K562 (cell line): Measurements from ENCODE around the gene RAPGEFL1. TPM values are rescaled to one million over a fixed set of nuclear protein-coding genes. Genes with fewer than 3 reads are reported as not detected.
A peak's percentile ranks its signal among the peaks of the same experiment; 100 is the strongest.

Source experiments
- DNMT1 ChIP-seq: fragments of 450-650 bp; IDR thresholded peaks from 2 replicates; pipeline ENCODE4 v1.6.1; 2016; ENCODE audit warnings: antibody characterized with exemption, mild to moderate bottlenecking
- E2F8 ChIP-seq: fragments of 450-650 bp; IDR thresholded peaks from 2 replicates; pipeline ENCODE4 v1.7.1; 2018; ENCODE audit warnings: mild to moderate bottlenecking, low read depth; ENCODE audit not compliant: partially characterized antibody
- GMEB1 ChIP-seq: fragments of 250-450 bp; sonication (Bioruptor Pico); IDR thresholded peaks from 2 replicates; pipeline ENCODE4 v1.4.0; 2020; ENCODE audit warnings: mild to moderate bottlenecking
- JUND ChIP-seq, 2 experiments: IDR thresholded peaks; 2 replicates in 1 of 2; 3 replicates in 1 of 2; pipeline ENCODE4 v1.6.1; 2011; ENCODE audit warnings: borderline replicate concordance in 2 of 2, low read depth in 2 of 2, low read length in 2 of 2, improper control_type of control experiment in 1 of 2, missing biosample characterization in 1 of 2, missing genetic modification characterization in 1 of 2, missing genetic modification reagents in 1 of 2
- KDM1A ChIP-seq, 2 experiments: fragments of 450-650 bp; IDR thresholded peaks; 2 replicates each; pipeline ENCODE4 v1.6.1; 2016; ENCODE audit warnings: mild to moderate bottlenecking in 2 of 2
- MXI1 ChIP-seq: IDR thresholded peaks from 2 replicates; pipeline ENCODE4 v1.6.1; 2011; ENCODE audit warnings: low read depth, mild to moderate bottlenecking, improper control_type of control experiment, low read length
- NCOA6 ChIP-seq: fragments of 450-650 bp; IDR thresholded peaks from 2 replicates; pipeline ENCODE4 v1.6.1; 2017; ENCODE audit warnings: mild to moderate bottlenecking
- PTBP1 ChIP-seq: fragments of 200-400 bp; formaldehyde crosslinking; IDR thresholded peaks from 2 replicates; pipeline ENCODE4 v1.6.1; 2017; ENCODE audit warnings: low read depth, low read length
- RBFOX2 ChIP-seq: fragments of 200-400 bp; formaldehyde crosslinking; IDR thresholded peaks from 2 replicates; pipeline ENCODE4 v1.6.1; 2017; ENCODE audit warnings: low read depth, mild to moderate bottlenecking, low read length, moderate library complexity
- RFX5 ChIP-seq: IDR thresholded peaks from 2 replicates; pipeline ENCODE4 v1.6.1; 2011; ENCODE audit warnings: low read depth, mild to moderate bottlenecking, improper control_type of control experiment, low read length
- TCF3 ChIP-seq: sonication (generic); formaldehyde crosslinking; IDR thresholded peaks from 2 replicates; pipeline ENCODE4 v1.4.0; 2020; ENCODE audit warnings: mild to moderate bottlenecking, missing genetic modification reagents
- ZEB2 ChIP-seq: fragments of 450-650 bp; IDR thresholded peaks from 2 replicates; pipeline ENCODE4 v1.6.1; 2016
- ZKSCAN3 ChIP-seq: fragments of 250-450 bp; sonication (Bioruptor Pico); IDR thresholded peaks from 2 replicates; pipeline ENCODE4 v1.4.0; 2020
- ZNF280A ChIP-seq: fragments of 450-650 bp; IDR thresholded peaks from 2 replicates; pipeline ENCODE4 v1.6.1; 2018; ENCODE audit warnings: mild to moderate bottlenecking, low read depth; ENCODE audit not compliant: partially characterized antibody
- ZNF384 ChIP-seq: IDR thresholded peaks from 2 replicates; pipeline ENCODE4 v1.6.1; 2012; ENCODE audit warnings: low read depth, low read length, improper control_type of control experiment
- ZNF589 ChIP-seq: fragments of 200-800 bp; sonication (Bioruptor generic); IDR thresholded peaks from 2 replicates; pipeline ENCODE4 v1.6.1; 2016; ENCODE audit warnings: low read depth, missing genetic modification characterization, missing compliant biosample characterization
- polyA plus RNA-seq, 8 experiments: library from polyadenylated mRNA; depleted of rRNA in 4 of 8; stranded (reverse) in 5 of 8; unstranded in 3 of 8; fragments of >200 nt; fragmentation: Nextera tagmentation in 2 of 8; fragmentation: Illumina TruSeq in 1 of 8; extraction: Ambion mirVana in 2 of 8; extraction: Trizol in 1 of 8; gene quantifications; 2 replicates each; pipeline versions ENCODE4 v1.2.1 to v1.2.3, GENCODE V29; 2011 to 2014; ENCODE audit warnings: inconsistent platforms in 1 of 8, missing spikeins in 1 of 8
- total RNA-seq, 7 experiments: library from RNA; depleted of rRNA in 6 of 7; stranded (reverse); fragments of >200 nt in 6 of 7; fragmentation: Illumina TruSeq in 2 of 7; extraction: Trizol in 2 of 7; gene quantifications; 2 replicates each; pipeline versions ENCODE4 v1.2.1 to v1.2.3, GENCODE V29; 2011 to 2021; ENCODE audit warnings: low replicate concordance in 1 of 7
- TF ChIP-seq, protein P1 (sequence below): IDR thresholded peaks from 2 replicates; pipeline ENCODE4 v1.6.1; 2014; ENCODE audit warnings: antibody characterized with exemption
- TF ChIP-seq, protein P2 (sequence below): fragments of 250-450 bp; sonication (Bioruptor Pico); IDR thresholded peaks from 2 replicates; pipeline ENCODE4 v1.5.0; 2021
- TF ChIP-seq, protein P3 (sequence below): fragments of 450-650 bp; formaldehyde crosslinking; IDR thresholded peaks from 2 replicates; pipeline ENCODE4 v1.4.0; 2022; ENCODE audit warnings: missing genetic modification characterization

RAPGEFL1 gene
- total and polyA plus RNA-seq, 9 of the 15 experiments (the other 6 are each of a cell fraction or from before 2014, with no cell fraction given): 0.18 to 4.1 (median 2.1) TPM

DNA sequence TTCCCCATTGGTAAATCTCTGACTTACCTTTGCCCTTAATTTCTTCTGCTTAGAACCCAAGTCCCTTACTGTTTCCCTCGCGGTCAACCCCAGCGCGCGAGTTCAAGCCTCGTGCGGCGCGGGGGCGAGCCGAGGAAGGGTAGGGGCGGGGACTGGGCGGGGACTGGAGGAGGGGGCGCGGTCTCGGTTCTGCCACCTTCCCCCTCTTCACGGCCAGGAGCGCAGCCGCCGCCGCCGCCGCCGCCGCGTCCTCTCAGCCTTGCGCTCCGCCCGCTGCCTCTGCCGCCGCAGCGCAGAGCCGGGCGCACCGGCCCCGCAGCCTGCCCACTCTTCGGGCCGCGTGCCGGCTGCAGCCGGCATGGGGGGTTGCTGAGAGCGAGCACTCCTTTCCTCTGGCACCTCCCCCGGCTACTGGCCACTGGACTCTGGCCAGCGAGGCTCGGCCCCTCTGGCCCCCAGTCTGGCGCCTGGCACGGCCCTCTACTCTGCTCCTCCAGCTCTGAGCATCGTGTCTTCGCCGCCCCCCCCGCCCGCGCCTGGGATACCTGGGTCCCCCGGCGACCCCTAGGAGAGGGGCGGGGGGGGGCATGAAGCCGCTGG is at the start of gene RAPGEFL1 (continued):
- no peak for TF ChIP-seq RFX5
- no peak for TF ChIP-seq ZNF384
- TF ChIP-seq DNMT1: no peak
- no peak for TF ChIP-seq GMEB1 (CRISPR knock-in tag)
- no peak for TF ChIP-seq MXI1
- TF ChIP-seq, protein P1, sequence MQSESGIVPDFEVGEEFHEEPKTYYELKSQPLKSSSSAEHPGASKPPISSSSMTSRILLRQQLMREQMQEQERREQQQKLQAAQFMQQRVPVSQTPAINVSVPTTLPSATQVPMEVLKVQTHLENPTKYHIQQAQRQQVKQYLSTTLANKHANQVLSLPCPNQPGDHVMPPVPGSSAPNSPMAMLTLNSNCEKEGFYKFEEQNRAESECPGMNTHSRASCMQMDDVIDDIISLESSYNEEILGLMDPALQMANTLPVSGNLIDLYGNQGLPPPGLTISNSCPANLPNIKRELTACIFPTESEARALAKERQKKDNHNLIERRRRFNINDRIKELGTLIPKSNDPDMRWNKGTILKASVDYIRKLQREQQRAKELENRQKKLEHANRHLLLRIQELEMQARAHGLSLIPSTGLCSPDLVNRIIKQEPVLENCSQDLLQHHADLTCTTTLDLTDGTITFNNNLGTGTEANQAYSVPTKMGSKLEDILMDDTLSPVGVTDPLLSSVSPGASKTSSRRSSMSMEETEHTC: no peak
- TF ChIP-seq ZKSCAN3 (CRISPR knock-in tag): no peak
- TF ChIP-seq ZNF280A: no peak
- no peak for TF ChIP-seq ZNF589 (CRISPR knock-in tag)
- no peak for TF ChIP-seq NCOA6
- no peak for TF ChIP-seq KDM1A (IDR thresholded peaks at IDR 0.05)
- TF ChIP-seq TCF3 (CRISPR knock-in tag): no peak
- no peak for TF ChIP-seq ZEB2
- TF ChIP-seq E2F8: no peak
- TF ChIP-seq RBFOX2: peak; percentile 49
- 0 out of 2 replicates have a peak, but pooled peaks have one; percentile 2 for TF ChIP-seq JUND (IDR thresholded peaks at IDR 0.05; ENCODE audit: borderline replicate concordance, low read depth, low read length)
- no peak for TF ChIP-seq JUND (tag; IDR thresholded peaks at IDR 0.05; ENCODE audit: borderline replicate concordance, low read depth, low read length)
- TF ChIP-seq, protein P2, sequence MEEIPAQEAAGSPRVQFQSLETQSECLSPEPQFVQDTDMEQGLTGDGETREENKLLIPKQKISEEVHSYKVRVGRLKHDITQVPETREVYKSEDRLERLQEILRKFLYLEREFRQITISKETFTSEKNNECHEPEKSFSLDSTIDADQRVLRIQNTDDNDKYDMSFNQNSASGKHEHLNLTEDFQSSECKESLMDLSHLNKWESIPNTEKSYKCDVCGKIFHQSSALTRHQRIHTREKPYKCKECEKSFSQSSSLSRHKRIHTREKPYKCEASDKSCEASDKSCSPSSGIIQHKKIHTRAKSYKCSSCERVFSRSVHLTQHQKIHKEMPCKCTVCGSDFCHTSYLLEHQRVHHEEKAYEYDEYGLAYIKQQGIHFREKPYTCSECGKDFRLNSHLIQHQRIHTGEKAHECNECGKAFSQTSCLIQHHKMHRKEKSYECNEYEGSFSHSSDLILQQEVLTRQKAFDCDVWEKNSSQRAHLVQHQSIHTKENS: no peak
- TF ChIP-seq PTBP1: no peak
- TF ChIP-seq, protein P3, sequence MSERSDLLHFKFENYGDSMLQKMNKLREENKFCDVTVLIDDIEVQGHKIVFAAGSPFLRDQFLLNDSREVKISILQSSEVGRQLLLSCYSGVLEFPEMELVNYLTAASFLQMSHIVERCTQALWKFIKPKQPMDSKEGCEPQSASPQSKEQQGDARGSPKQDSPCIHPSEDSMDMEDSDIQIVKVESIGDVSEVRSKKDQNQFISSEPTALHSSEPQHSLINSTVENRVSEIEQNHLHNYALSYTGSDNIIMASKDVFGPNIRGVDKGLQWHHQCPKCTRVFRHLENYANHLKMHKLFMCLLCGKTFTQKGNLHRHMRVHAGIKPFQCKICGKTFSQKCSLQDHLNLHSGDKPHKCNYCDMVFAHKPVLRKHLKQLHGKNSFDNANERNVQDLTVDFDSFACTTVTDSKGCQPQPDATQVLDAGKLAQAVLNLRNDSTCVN (CRISPR knock-in tag): no peak
